Ishikawa (cell line): ENCODE results near the gene QSOX2.

Source experiments
- CEBPB ChIP-seq: IDR thresholded peaks from 2 replicates; pipeline ENCODE4 v1.6.1; 2012
- CREB1 ChIP-seq: IDR thresholded peaks from 2 replicates; pipeline ENCODE4 v1.6.1; 2012; ENCODE audit warnings: low read depth
- EGR1 ChIP-seq: IDR thresholded peaks from 2 replicates; pipeline ENCODE4 v1.6.1; 2012
- EP300 ChIP-seq: IDR thresholded peaks from 2 replicates; pipeline ENCODE4 v1.6.1; 2012; ENCODE audit warnings: borderline replicate concordance
- FOXM1 ChIP-seq: IDR thresholded peaks from 2 replicates; pipeline ENCODE4 v1.6.1; 2012; ENCODE audit warnings: low read depth, borderline replicate concordance
- MAX ChIP-seq: IDR thresholded peaks from 2 replicates; pipeline ENCODE4 v1.6.1; 2012
- NFIC ChIP-seq: IDR thresholded peaks from 2 replicates; pipeline ENCODE4 v1.6.1; 2012
- RAD21 ChIP-seq: IDR thresholded peaks from 2 replicates; pipeline ENCODE4 v1.6.1; 2012; ENCODE audit warnings: low read depth
- REST ChIP-seq: IDR thresholded peaks from 2 replicates; pipeline ENCODE4 v1.6.1; 2012; ENCODE audit warnings: low read depth, mild to moderate bottlenecking
- TAF1 ChIP-seq: IDR thresholded peaks from 2 replicates; pipeline ENCODE4 v1.6.1; 2012; ENCODE audit warnings: low read depth, mild to moderate bottlenecking
- TCF12 ChIP-seq: IDR thresholded peaks from 2 replicates; pipeline ENCODE4 v1.6.1; 2012; ENCODE audit warnings: low read depth
- TEAD4 ChIP-seq: IDR thresholded peaks from 2 replicates; pipeline ENCODE4 v1.6.1; 2012
- USF1 ChIP-seq: IDR thresholded peaks from 2 replicates; pipeline ENCODE4 v1.6.1; 2012
- YY1 ChIP-seq: IDR thresholded peaks from 2 replicates; pipeline ENCODE4 v1.6.1; 2012; ENCODE audit warnings: low read depth
- ZBTB7A ChIP-seq: IDR thresholded peaks from 2 replicates; pipeline ENCODE4 v1.6.1; 2012; ENCODE audit warnings: low read depth

The QSOX2 gene

GRCh38 chr9:136243631-136244030, 2.0 kb downstream of the QSOX2 start:
- TF ChIP-seq EP300, result no peak
- TF ChIP-seq RAD21, result no peak

- TF ChIP-seq RAD21 (no peak), EGR1 (no peak), CEBPB (no peak), NFIC (no peak), REST (no peak), ZBTB7A (no peak), TEAD4 (no peak), TAF1 (no peak), FOXM1 (no peak), YY1 (no peak), CREB1 (no peak), MAX (no peak), EP300 (no peak)
Observed at GRCh38 chr9:136242918-136243525, 2.6 kb downstream of the QSOX2 start.

- TF ChIP-seq NFIC, result no peak
Observed at GRCh38 chr9:136242248-136242647, 3.4 kb downstream of the QSOX2 start.

- TF ChIP-seq REST (no peak), CREB1 (no peak), YY1 (no peak), NFIC (no peak), FOXM1 (no peak), TEAD4 (no peak), RAD21 (no peak), CEBPB (no peak), EGR1 (no peak)
Observed at GRCh38 chr9:136241542-136241941, 4.1 kb downstream of the QSOX2 start.

- no peak for TF ChIP-seq MAX
- no peak for TF ChIP-seq EP300
- TF ChIP-seq RAD21, result no peak
- TF ChIP-seq USF1, result no peak
- no peak for TF ChIP-seq CEBPB
- TF ChIP-seq ZBTB7A, result no peak
- no peak for TF ChIP-seq EGR1
- TF ChIP-seq FOXM1, result no peak
Observed at GRCh38 chr9:136240941-136241340, 4.7 kb downstream of the QSOX2 start.

- TF ChIP-seq USF1 (no peak), REST (no peak), EGR1 (no peak), TEAD4 (no peak), TAF1 (no peak), FOXM1 (no peak), YY1 (no peak), CEBPB (no peak), CREB1 (no peak), EP300 (no peak), NFIC (no peak), TCF12 (no peak), RAD21 (no peak), ZBTB7A (no peak), MAX (no peak)
Observed at GRCh38 chr9:136239983-136240330, 5.7 kb downstream of the QSOX2 start.
